RCC 7860 (cell line): ENCODE data around the gene TFG.

Experiments
- DNase-seq: peaks from one replicate; pipeline ENCODE4 v3.0.0-alpha.2; 2015; ENCODE audit warnings: low spot score
- FAIRE-seq: peaks from 2 replicates; lab custom pipeline; 2012; peaks lifted over from hg19 to GRCh38; lab: Jason Lieb, UNC

Gene TFG

DNA sequence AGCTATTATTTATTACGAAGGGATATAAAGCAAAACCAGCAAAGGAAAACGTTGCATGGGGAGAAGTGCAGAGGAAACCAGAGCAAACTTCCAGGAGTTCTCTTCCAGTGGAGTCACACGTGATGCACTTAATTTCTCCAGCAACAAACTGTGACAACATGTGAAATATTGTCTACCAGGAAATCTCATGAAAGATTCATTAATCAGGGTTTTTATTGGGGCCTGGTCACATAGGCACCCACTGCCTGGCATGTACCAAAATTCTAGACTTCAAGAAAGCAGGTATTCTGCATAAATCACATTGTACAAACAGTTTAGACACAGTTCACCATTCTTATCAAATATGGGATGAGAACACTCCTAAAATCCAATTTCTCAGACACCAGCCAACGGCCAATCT, 5.4 kb upstream of the TFG start:
- DNase-seq (no peak), FAIRE-seq (no peak)

DNA sequence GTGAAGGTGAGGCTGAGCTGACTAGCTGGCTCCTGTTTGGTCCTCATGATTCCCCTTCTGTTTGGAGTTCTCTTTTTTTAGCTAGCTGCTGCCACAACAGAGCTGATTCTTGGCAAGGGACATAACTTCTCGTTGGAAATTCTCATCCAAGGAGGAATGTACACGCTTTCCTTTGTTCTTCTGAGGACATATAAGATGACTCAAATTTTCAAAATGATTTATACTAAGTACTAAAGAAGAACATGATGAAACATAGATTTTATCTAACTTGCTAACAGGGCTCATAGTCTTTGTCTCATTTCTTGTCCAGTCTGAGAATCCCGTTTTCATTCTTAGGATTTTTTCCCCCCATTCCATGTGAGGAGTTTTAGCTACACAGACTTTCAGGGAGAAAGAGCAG, 2.9 kb upstream of the TFG start:
- FAIRE-seq (no peak), DNase-seq (no peak)

DNA sequence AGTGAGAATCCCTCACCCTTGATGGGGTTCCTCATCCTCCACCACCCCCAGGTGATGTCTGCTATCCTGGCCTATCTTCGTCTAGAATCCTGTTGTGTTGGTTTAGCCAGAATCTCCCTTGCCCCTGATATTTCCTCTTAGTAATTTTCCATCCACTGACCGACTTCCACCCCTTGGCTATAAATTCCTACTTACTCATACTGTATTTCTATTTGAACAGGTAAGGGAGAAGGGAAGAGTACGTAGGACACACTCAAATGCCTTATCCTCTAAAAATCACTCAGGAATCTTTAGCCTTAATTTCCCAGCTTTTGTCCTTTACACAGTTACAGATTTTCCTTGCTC, 678 bp upstream of the TFG start:
- FAIRE-seq (no peak), DNase-seq (no peak)

DNA sequence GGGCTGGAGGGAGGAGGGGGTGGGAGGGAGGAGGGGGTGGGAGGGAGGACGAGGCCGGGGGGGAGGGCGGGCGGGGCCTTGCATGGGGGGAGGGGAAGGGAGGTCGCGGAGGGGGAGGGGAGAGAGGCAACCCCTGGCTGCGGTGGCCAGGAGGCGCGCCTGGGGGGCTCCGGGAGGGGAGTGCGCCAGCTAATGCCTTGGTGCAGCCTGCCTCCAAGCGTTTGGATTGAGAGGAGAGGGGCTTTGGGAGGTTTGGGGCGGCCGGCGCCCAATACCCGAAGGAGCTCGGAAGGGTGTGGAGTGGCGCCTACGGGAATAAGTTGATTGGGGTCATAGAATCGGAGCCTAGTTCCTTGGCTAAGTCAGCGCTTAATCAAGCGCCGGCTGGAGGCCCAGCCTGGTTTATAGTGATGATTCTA, 557 bp downstream of the TFG start:
- no peak for DNase-seq
- FAIRE-seq: no peak

DNA sequence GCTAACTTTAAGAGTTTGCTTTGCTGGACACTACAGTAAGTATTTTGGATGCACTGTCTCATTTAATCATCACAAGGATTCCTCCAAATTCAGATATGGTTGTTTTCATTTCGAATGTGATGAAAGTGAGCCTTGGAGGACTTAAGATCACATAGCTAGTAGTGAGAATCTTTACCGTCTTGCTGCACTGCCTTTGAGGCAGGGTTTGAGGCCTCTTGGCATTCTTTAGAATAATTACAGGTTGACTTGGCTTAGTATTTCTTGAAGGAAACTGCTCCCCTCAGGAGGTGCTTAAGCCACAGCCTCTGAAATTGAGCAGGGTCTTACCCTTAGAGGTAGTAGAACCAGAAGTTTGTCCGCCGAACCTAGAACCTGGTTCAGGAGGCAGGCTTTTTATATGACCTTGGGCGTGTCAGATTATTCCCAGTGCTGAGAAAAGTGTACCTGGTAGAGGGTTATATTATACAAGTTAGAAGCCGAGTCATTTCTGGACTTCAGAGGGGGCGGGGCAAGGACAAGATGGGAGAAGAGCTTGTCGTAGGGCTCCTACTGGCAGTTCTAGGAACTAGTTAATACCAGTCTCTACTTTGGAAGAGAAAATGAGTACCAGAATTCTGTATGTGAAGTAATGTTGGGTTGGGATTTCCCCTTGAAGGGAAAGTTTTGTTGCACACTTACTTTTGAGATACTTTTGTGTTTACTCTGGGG, 1.1 kb downstream of the TFG start:
- FAIRE-seq: peak; percentile 69
- DNase-seq: peak; percentile 65

DNA sequence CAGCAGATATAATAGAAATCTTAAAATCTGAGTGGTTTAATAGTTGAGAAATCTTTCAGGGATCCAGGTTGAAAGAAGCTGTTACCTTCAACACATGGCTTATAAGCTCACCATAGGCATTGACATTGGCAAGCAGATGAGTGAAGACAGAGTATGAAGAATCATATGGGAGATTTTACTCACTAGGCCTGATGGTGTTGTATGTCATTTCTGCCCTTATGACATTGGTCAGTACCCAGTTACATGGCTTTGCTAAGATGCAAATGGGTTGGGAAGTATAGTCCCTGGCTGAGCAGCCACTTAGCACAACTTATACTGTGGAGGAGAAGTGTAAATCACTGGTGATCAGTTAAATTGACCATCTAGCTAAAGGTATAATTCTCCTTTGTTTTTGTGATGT, 5.9 kb downstream of the TFG start:
- FAIRE-seq (no peak), DNase-seq (no peak)

DNA sequence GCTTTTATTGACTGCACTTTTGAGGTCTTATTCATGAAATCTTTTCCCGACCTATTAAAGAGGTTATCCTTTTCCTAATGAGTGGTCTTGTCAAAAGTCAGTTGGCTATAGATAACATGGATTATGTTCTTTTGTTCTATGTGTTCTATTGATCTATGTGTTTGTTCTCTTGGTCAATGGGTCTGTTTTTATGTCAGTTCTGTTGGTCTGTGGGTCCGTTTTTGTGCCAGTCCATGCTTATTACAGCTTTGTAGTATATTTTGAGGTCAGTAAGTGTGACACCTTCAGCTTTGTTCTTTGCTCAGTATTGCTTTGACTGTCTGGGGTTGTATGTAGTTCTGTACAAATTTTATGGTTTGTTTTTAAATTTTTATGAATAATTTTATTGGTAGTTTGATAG, 7.8 kb downstream of the TFG start:
- DNase-seq (no peak), FAIRE-seq (no peak)

DNA sequence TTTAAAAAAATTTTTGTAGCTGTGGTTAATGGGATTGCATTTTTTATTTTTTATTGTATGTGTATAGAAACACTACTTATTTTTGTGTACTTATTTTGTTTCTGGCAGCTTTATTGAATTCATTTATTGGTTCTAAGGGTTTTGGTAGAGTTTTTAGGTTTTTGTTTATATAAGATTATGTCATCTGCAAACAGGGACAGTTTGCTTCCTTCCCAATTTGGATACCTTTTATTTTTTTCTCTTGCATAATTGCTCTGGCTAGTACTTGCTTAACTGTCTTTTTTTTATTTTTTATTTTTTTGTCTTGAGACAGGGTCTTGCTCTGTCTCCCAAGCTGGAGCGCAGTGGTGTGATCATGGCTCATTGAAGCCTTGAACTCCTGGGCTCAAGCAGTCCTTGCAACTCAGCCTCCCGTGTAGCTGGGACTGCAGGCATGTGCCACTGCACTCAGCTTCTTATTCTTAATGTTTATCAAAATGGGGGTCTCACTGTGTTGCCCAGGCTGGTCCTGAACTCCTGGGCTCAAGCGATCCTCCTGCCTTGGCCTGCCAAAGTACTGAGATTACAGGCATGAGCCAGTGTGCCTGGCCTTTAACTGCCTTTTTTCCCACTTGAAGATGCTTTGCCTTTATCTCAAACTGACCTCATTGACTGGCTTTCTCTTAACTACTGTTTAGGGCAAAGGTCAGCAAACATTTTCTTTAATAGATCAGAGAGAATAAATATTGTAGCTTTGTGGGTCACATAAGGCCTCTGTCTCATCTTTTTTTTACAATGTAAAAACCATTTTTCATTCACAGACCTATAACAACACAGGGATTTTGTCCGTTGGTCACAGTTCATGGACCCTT, 8.6 kb downstream of the TFG start:
- DNase-seq (no peak), FAIRE-seq (no peak)

DNA sequence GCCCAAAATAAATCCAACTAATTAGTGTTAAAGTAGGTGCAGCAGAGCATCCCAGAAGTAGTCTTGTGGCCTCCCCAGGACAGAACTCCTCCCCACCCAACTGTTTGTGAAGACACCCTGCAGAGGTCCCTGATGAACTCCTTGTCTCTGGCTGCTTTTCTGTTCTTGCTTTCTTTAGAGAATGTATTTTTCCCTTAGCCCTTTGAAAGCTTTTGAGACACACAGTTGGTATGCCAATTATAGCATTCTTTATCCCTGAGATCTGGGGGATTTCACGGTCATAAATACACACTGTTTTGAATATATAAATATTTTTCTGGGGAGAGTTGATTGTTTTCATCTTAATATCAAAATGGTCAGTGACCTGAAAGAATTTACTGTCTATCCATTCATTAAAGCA, 9.8 kb downstream of the TFG start:
- DNase-seq (no peak), FAIRE-seq (no peak)

DNA sequence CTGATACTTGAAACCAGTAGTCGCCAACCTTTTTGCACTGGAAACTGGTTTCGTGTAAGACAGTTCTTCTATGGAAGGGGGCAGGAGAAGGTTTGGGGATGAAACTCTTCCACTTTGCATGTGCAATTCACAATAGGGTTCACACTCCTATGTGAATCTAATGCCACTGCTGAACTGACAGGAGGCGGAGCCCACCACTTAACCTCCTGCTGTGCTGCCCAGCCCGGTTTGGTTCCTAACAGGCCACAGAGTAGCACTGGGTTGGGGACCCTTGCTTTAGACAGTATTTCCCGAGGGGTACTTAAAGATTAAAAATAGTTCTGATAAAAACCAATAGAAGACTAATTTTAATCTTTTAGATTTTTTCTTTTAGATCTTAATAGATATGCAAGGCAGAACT, 11.1 kb downstream of the TFG start:
- DNase-seq (no peak), FAIRE-seq (no peak)

DNA sequence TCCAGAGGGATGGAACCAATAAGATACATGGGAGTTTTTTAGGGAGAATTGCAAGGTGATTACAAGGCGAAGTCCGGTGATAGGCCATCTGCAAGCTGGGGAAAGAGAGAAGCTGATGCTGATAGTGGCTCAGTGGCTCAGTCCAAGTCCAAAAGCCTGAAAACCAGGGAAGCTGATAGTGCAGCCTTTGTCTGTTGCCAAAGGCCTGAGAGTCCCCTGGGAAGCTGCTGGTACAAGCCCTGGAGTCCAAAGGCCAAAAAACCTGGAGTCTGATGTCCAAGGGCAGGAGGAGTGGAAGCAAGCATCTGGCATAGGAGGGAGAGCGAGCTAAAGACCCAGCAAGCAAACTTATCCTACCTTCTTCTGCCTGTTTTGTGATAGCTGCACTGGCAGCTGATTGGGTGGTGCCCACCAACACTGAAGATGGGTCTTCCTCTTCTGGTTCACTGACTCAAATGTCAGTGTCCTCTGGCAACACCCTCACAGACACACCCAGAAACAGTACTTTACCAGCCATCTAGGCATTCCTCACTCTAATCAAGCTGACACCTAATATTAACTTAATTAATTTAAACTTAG, 16.7 kb downstream of the TFG start:
- DNase-seq (no peak), FAIRE-seq (no peak)

DNA sequence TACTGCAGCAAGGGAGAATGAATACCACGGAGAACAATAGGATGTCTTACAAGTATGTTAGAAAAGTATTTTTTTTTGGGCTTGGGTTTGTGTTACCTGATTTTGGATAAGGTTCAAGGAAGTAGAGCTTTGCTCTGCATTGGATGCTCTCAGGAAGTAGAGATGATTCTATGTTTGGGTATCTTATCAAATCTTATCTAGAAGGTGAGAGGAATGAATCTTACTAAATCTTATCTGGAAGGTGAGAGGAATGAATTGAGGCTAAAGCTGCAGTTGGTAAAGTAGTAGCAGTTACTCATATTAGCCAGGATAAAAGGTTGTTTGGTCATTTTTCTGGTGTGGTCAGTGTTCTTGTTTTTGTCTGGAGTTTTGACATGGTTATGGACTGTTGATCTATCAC, 17.4 kb downstream of the TFG start:
- DNase-seq (no peak), FAIRE-seq (no peak)

DNA sequence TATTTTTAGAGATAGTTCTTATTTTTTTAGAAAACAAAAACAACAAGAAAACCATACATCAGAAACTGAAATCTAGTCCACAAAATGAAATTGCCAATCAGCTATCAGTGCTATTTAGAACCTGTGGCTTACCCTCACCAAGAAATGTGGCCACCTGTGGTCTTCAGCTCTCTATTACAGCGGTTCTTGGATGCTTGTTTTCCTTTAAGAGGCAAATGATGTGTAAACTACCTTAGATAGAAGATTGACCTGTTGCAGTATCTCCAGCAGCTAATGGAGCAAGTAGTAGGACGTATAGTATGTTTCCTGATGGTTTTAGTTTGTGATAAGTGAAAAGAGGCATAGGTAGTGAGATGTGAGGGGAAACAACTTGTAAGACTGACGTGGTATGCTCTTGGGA, 21.2 kb downstream of the TFG start:
- no peak for DNase-seq
- FAIRE-seq: no peak

DNA sequence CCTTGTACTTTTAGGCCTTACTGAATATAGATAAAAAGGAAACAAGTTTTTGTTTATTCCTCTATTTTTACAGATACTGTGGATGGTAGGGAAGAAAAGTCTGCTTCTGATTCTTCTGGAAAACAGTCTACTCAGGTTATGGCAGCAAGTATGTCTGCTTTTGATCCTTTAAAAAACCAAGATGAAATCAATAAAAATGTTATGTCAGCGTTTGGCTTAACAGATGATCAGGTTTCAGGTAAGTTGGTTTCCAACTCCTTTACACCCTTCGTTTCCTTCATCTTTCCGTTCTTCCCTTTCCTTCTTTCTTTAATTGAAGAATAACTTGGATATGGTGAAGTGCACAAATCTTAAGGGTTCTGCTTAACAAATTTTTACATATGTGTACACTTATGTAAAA, 23.1 kb downstream of the TFG start:
- no peak for DNase-seq
- FAIRE-seq: no peak

DNA sequence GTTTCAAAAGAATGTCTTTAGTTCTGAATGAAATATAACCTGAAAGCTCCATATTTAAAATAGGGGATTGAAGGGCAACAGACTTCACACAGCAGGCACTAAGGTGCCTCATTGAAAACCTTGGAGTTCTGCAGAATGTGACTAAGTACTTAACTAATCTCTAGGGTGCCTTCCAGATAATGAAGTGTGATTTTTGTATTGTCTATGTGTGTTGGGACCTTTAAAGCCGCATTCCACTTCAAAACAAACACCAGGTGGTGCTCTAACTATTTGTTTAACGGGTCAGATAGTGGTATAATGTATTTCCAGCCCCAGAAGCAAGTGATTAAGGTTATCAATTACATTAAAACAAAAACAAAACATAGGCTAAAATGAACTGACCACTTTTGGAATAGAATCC, 28.0 kb downstream of the TFG start:
- no peak for DNase-seq
- no peak for FAIRE-seq

DNA sequence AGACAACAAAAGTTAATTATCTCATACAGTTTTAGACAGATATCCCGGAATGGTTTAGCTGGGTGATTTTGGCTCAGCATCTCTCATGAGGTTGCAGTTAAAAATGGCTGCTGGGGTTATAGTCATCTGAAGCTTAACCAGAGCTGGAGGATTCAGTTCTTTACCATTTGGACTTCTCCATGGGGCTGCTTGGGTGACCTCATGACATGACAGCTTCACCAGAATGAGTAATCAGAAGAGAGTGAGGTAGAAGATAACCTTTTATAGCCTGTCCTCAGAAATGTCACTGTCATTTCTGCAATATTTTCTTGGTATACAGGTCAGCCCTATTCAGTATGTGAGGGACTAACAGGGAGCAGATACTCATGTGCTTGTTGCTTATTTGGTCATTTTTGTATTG, 30.9 kb downstream of the TFG start:
- FAIRE-seq (no peak), DNase-seq (peak; percentile 9)

DNA sequence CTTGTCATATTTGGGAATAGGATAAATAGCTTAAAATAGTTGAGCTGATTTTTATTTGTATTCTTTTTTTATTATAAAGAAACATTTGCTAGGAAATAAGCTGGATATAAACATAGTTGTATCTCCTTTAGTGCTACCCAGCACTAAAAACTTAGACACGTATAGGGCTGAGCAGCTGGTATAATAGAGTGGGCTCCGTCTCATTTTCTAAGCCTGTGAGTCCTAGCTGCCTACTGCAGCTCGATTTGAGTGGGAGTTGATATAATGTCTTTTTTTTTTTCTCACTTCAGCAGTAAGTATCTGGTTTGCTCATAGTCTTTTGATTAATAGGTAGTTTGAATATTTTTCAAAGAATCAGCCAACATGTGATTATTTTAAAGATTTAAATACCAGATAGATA, 34.2 kb downstream of the TFG start:
- peak; percentile 29 for FAIRE-seq

DNA sequence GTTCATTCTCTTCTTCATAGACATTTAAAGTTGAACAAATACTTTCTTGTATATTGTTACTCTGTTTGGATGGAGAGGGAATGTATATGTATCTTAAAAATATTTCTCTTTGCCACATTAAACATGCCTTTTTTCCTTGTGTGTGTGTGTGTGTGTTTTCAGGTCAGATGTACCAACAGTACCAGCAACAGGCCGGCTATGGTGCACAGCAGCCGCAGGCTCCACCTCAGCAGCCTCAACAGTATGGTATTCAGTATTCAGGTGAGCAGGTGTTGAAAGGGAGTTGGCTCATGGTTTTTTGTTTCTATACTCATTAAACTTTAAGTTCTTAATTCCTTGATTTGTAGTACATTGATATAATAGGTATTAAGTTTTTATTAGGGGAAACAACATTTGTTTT, 35.4 kb downstream of the TFG start:
- DNase-seq (no peak), FAIRE-seq (no peak)

More for the DNA sequence above, 34.2 kb downstream of the TFG start:
- DNase-seq: no peak

DNA sequence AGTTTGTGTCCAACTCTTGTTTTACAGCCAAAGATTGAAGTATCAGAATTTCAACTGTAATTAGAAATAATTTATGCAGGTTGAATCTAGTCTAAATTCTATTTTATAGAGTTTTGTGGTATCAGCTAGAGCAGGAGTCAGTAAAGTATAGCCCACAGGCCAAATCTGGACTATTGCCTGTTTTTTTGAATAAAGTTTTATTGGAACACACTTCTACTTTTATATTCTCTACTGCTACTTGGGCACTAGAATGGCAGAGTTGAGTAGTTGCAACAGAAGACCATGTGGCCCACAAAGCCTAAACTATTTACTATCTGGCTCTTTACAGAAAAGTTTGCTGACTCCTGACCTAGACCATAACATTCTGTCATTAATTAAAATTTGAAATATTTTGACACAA, 36.3 kb downstream of the TFG start:
- DNase-seq: no peak
- no peak for FAIRE-seq

DNA sequence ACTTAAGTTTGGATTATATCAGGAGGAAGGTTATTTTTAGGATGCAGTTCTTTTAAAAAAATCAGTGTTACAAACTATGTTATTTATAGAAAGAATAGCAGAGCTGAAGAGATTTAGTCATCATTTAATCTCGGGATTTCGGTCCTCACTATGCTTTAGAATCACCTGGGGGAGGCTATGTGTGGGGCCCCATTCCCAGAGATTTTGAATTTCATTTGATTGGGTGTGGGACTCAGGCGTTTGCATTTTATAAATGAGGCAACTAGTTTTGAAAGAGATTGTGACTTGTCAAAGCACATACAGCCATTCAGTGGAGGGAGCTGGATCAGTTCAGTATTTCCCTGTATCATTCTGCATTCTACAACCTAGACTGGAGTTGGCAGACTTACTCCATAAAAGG, 36.8 kb downstream of the TFG start:
- no peak for FAIRE-seq
- no peak for DNase-seq

DNA sequence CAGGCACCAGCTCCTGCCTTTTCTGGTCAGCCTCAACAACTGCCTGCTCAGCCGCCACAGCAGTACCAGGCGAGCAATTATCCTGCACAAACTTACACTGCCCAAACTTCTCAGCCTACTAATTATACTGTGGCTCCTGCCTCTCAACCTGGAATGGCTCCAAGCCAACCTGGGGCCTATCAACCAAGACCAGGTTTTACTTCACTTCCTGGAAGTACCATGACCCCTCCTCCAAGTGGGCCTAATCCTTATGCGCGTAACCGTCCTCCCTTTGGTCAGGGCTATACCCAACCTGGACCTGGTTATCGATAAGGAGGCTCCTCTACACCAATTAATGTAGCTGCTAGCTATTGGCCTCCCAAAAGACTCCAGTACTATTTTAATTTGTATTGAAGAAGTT, 38.9 kb downstream of the TFG start:
- no peak for FAIRE-seq
- no peak for DNase-seq

DNA sequence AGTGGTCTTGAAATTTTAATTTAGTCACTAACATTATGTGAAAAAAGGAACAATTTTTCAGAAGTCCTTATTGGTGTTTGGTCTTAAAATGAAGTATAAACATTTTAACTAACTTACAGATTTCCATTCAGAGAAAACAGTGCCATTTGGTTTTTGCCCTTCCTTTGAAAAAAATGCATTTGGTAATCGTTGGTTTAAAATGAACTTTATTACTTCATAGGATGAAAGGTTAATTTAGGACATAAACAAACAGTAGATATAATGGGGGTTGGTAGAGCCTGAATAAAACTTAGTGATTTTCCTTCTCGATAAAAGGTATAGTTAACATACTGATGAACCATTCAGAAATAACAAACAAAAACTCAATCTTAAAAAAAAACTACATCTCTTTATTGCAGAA, 39.7 kb downstream of the TFG start:
- FAIRE-seq: peak; percentile 14
- DNase-seq: no peak
